ENCODE results near the gene GAPT. TPM values are rescaled to one million over a fixed set of nuclear protein-coding genes. Genes with fewer than 3 reads are reported as not detected.

Gene GAPT
- total RNA-seq, result not detected in 2 replicates

DNA sequence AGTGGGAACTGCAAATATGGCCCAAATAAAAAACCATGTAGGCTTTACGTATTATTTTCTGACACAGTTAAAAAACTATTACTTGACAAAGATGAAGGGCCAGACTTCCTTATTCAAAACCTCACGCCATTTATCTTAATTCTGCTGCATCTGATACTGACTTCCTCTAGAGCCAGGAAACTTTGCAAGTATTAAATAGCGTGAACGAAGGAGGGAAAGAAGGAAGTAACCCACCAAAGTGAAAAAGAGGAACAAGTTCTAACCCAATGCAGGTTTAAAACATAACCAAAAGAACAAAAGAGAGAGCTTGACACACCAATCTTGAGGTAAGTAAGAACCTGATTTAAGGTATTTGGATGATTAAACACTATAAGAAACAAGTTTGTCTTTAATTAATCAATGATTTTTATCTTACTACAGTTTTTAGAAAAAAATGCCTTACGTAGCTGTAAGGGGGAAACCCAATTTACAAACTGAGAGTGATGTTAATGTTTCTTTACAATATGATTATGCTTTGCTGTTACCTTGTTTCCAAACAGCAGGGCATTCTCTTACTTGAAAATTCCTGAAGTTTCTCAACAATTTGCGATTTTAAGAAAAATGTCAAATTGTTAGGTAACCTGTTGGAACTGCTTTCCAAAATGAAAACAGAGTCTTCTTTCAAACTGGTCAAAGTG, at the start of gene GAPT:
TSS of gene GAPT (plus strand) at position 220 of the 677 bp plus-strand sequence. CDS start 3,102 bp downstream, outside the sequence.

DNA sequence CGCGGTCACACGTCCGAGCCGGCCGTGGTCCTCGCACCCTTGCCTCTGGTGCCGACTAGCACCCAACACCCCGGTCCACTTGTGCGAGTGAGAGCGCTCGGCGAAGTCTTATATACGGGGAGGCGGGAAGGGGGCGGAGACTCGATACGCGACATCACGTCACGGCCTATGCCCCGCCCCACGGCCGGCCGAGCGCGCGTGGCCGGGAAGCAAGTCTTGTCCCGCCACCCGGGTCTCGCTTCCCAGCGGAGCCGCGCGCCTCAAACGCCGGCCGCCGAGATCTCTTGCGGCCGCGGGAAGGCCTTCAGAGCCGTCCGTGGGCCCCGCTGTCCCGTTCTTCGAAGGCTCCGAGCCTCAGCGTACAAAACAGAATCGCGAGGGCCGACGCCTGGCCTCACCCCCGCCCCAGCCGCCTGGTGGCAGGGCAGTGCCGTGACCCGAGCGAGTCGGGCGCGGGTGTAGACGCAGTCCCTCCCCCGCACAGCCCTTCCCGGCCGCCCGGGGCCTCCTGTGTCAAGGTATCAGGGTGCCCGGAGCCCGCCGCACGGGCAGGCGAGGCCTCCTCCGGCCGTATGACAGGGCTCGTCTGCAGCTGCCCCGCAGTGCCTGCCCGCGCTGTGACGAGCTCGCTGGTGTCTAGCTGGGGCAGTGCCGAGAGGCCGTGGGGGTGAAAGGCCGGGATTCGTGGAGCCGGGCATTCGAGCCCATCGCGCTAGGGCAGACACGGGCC, 31.1 kb upstream of the GAPT start, which contains the start of gene PLK2:
TSS of gene PLK2 (minus strand) at position 85 of the 730 bp plus-strand sequence. CDS start 127 bp downstream, outside the sequence.

Other genes starting within 250 kb of the GAPT start
- 286 and 357 TPM in 2 replicates for gene PLK2, start 31.3 kb upstream of the GAPT start, total RNA-seq
- gene RAB3C, start 91.6 kb downstream of the GAPT start, total RNA-seq, result not detected in 2 replicates